Measurements from ENCODE around the gene RNF4.

Gene RNF4

GRCh38 chr4:2446656-2447564 lies 22.0 kb upstream of the RNF4 start:
- H3K36me3 ChIP-seq (ENCODE audit: control insufficient read depth in 1 of 2, insufficient read depth in 2 of 2, low read length in 2 of 2), result no peaks in the 10 kb centered on the region

GRCh38 chr4:2448589-2448988 lies 20.3 kb upstream of the RNF4 start:
- Histone ChIP-seq H3K36me3 (ENCODE audit: control insufficient read depth in 1 of 2, insufficient read depth in 2 of 2, low read length in 2 of 2) (no peaks in the 10 kb centered on the region), H3K9me3 (ENCODE audit: control insufficient read depth in 1 of 2, low read length in 2 of 2) (no peaks in the 10 kb centered on the region)

More at GRCh38 chr4:2446656-2447564, 22.0 kb upstream of the RNF4 start:
- Histone ChIP-seq H3K9ac (ENCODE audit: low read depth in 1 of 2, low read length in 2 of 2) (no peak overlapping the region), H3K27me3 (ENCODE audit: control insufficient read depth in 1 of 2, insufficient read depth in 2 of 2, low read length in 2 of 2) (no peaks in the 10 kb centered on the region), H3K4me3 (ENCODE audit: low read depth in 1 of 2, low read length in 2 of 2) (no peak overlapping the region), H3K27ac (ENCODE audit: low read depth, low read length) (no peak overlapping the region), H3K4me1 (ENCODE audit: control insufficient read depth in 1 of 2, insufficient read depth in 2 of 2, low read length in 2 of 2) (no peaks in the 10 kb centered on the region), H3K9me3 (ENCODE audit: control insufficient read depth in 1 of 2, low read length in 2 of 2) (no peaks in the 10 kb centered on the region)

GRCh38 chr4:2449051-2449450 lies 19.9 kb upstream of the RNF4 start:
- no peak overlapping the region for H3K27ac ChIP-seq (ENCODE audit: low read depth, low read length)

More at GRCh38 chr4:2448589-2448988, 20.3 kb upstream of the RNF4 start:
- no peak overlapping the region for H3K9ac ChIP-seq (ENCODE audit: low read depth in 1 of 2, low read length in 2 of 2)
- H3K4me3 ChIP-seq (ENCODE audit: low read depth in 1 of 2, low read length in 2 of 2), result no peak overlapping the region
- H3K4me1 ChIP-seq (ENCODE audit: control insufficient read depth in 1 of 2, insufficient read depth in 2 of 2, low read length in 2 of 2), result no peaks in the 10 kb centered on the region
- H3K27ac ChIP-seq (ENCODE audit: low read depth, low read length), result no peak overlapping the region
- H3K27me3 ChIP-seq (ENCODE audit: control insufficient read depth in 1 of 2, insufficient read depth in 2 of 2, low read length in 2 of 2), result no peaks in the 10 kb centered on the region

GRCh38 chr4:2449511-2450392 lies 19.2 kb upstream of the RNF4 start:
- H3K27ac ChIP-seq (ENCODE audit: low read depth, low read length), result no peak overlapping the region

More at GRCh38 chr4:2449051-2449450, 19.9 kb upstream of the RNF4 start:
- Histone ChIP-seq H3K9ac (ENCODE audit: low read depth in 1 of 2, low read length in 2 of 2) (no peak overlapping the region), H3K4me1 (ENCODE audit: control insufficient read depth in 1 of 2, insufficient read depth in 2 of 2, low read length in 2 of 2) (no peaks in the 10 kb centered on the region), H3K36me3 (ENCODE audit: control insufficient read depth in 1 of 2, insufficient read depth in 2 of 2, low read length in 2 of 2) (no peaks in the 10 kb centered on the region), H3K4me3 (ENCODE audit: low read depth in 1 of 2, low read length in 2 of 2) (no peak overlapping the region), H3K9me3 (ENCODE audit: control insufficient read depth in 1 of 2, low read length in 2 of 2) (no peaks in the 10 kb centered on the region), H3K27me3 (ENCODE audit: control insufficient read depth in 1 of 2, insufficient read depth in 2 of 2, low read length in 2 of 2) (no peaks in the 10 kb centered on the region)

GRCh38 chr4:2450394-2451035 lies 18.4 kb upstream of the RNF4 start:
- Histone ChIP-seq H3K4me1 (ENCODE audit: control insufficient read depth in 1 of 2, insufficient read depth in 2 of 2, low read length in 2 of 2) (no peaks in the 10 kb centered on the region), H3K36me3 (ENCODE audit: control insufficient read depth in 1 of 2, insufficient read depth in 2 of 2, low read length in 2 of 2) (no peaks in the 10 kb centered on the region), H3K9me3 (ENCODE audit: control insufficient read depth in 1 of 2, low read length in 2 of 2) (no peaks in the 10 kb centered on the region), H3K27me3 (ENCODE audit: control insufficient read depth in 1 of 2, insufficient read depth in 2 of 2, low read length in 2 of 2) (no peaks in the 10 kb centered on the region), H3K9ac (ENCODE audit: low read depth in 1 of 2, low read length in 2 of 2) (no peak overlapping the region), H3K4me3 (ENCODE audit: low read depth in 1 of 2, low read length in 2 of 2) (no peak overlapping the region), H3K27ac (ENCODE audit: low read depth, low read length) (no peak overlapping the region)

More at GRCh38 chr4:2449511-2450392, 19.2 kb upstream of the RNF4 start:
- no peaks in the 10 kb centered on the region for H3K9me3 ChIP-seq (ENCODE audit: control insufficient read depth in 1 of 2, low read length in 2 of 2)
- no peaks in the 10 kb centered on the region for H3K4me1 ChIP-seq (ENCODE audit: control insufficient read depth in 1 of 2, insufficient read depth in 2 of 2, low read length in 2 of 2)
- no peak overlapping the region for H3K4me3 ChIP-seq (ENCODE audit: low read depth in 1 of 2, low read length in 2 of 2)
- H3K36me3 ChIP-seq (ENCODE audit: control insufficient read depth in 1 of 2, insufficient read depth in 2 of 2, low read length in 2 of 2), result no peaks in the 10 kb centered on the region
- no peaks in the 10 kb centered on the region for H3K27me3 ChIP-seq (ENCODE audit: control insufficient read depth in 1 of 2, insufficient read depth in 2 of 2, low read length in 2 of 2)
- no peak overlapping the region for H3K9ac ChIP-seq (ENCODE audit: low read depth in 1 of 2, low read length in 2 of 2)

GRCh38 chr4:2451036-2451520 lies 17.8 kb upstream of the RNF4 start:
- Histone ChIP-seq H3K9me3 (ENCODE audit: control insufficient read depth in 1 of 2, low read length in 2 of 2) (no peaks in the 10 kb centered on the region), H3K4me1 (ENCODE audit: control insufficient read depth in 1 of 2, insufficient read depth in 2 of 2, low read length in 2 of 2) (no peaks in the 10 kb centered on the region), H3K27ac (ENCODE audit: low read depth, low read length) (no peak overlapping the region), H3K9ac (ENCODE audit: low read depth in 1 of 2, low read length in 2 of 2) (no peak overlapping the region), H3K4me3 (ENCODE audit: low read depth in 1 of 2, low read length in 2 of 2) (no peak overlapping the region), H3K27me3 (ENCODE audit: control insufficient read depth in 1 of 2, insufficient read depth in 2 of 2, low read length in 2 of 2) (no peaks in the 10 kb centered on the region), H3K36me3 (ENCODE audit: control insufficient read depth in 1 of 2, insufficient read depth in 2 of 2, low read length in 2 of 2) (no peaks in the 10 kb centered on the region)

- Histone ChIP-seq H3K9me3 (ENCODE audit: control insufficient read depth in 1 of 2, low read length in 2 of 2) (no peaks in the 10 kb centered on the region), H3K27ac (ENCODE audit: low read depth, low read length) (no peak overlapping the region), H3K36me3 (ENCODE audit: control insufficient read depth in 1 of 2, insufficient read depth in 2 of 2, low read length in 2 of 2) (no peaks in the 10 kb centered on the region), H3K9ac (ENCODE audit: low read depth in 1 of 2, low read length in 2 of 2) (no peak overlapping the region), H3K4me1 (ENCODE audit: control insufficient read depth in 1 of 2, insufficient read depth in 2 of 2, low read length in 2 of 2) (no peaks in the 10 kb centered on the region), H3K4me3 (ENCODE audit: low read depth in 1 of 2, low read length in 2 of 2) (no peak overlapping the region), H3K27me3 (ENCODE audit: control insufficient read depth in 1 of 2, insufficient read depth in 2 of 2, low read length in 2 of 2) (no peaks in the 10 kb centered on the region)
Observed at GRCh38 chr4:2451821-2452785, 16.8 kb upstream of the RNF4 start.

- Histone ChIP-seq H3K9me3 (ENCODE audit: control insufficient read depth in 1 of 2, low read length in 2 of 2) (no peaks in the 10 kb centered on the region), H3K4me3 (ENCODE audit: low read depth in 1 of 2, low read length in 2 of 2) (no peak overlapping the region), H3K36me3 (ENCODE audit: control insufficient read depth in 1 of 2, insufficient read depth in 2 of 2, low read length in 2 of 2) (no peaks in the 10 kb centered on the region), H3K27me3 (ENCODE audit: control insufficient read depth in 1 of 2, insufficient read depth in 2 of 2, low read length in 2 of 2) (no peaks in the 10 kb centered on the region), H3K9ac (ENCODE audit: low read depth in 1 of 2, low read length in 2 of 2) (no peak overlapping the region), H3K27ac (ENCODE audit: low read depth, low read length) (no peak overlapping the region), H3K4me1 (ENCODE audit: control insufficient read depth in 1 of 2, insufficient read depth in 2 of 2, low read length in 2 of 2) (peaks cover 0 to 7% of the 10 kb centered on the region in 2 donors)
Observed at GRCh38 chr4:2457481-2458295, 11.2 kb upstream of the RNF4 start.

Data from duodenal mucosa (tissue), 2 donors.